Lung (tissue), 4 donors: Measurements from ENCODE around the gene USP17L27. TPM values are rescaled to one million over a fixed set of nuclear protein-coding genes. Genes with fewer than 3 reads are reported as not detected.

Experiments used
- polyA plus RNA-seq, 2 donors: library from polyadenylated mRNA; stranded (reverse); fragments of 200-250 nt; gene quantifications; one replicate each; pipeline ENCODE4 v1.2.1, GENCODE V29; 2013
- total RNA-seq, 2 donors: library from RNA; depleted of rRNA in 1 of 2; stranded (reverse); fragments of >200 nt in 1 of 2; gene quantifications; one replicate each; pipeline ENCODE4 v1.2.1, GENCODE V29; 2014 to 2021
- donor health status: Bipolar disorder and iron deficiency.
- donor health status: healthy.
- donor health status: DM: yes; HTN: yes; CAD: no.

The USP17L27 gene
- total and polyA plus RNA-seq, 4 donors, result not detected

Other genes with a start within 250 kb of the USP17L27 start
- not detected for gene FAM90A26, start 173.7 kb upstream of the USP17L27 start, total RNA-seq
- gene FAM90A26, start 173.7 kb upstream of the USP17L27 start, polyA plus RNA-seq, result not detected
- gene USP17L10, start 133.5 kb upstream of the USP17L27 start, total RNA-seq, result not detected
- not detected for gene USP17L10, start 133.5 kb upstream of the USP17L27 start, polyA plus RNA-seq
- gene USP17L11, start 128.7 kb upstream of the USP17L27 start, total RNA-seq, result not detected
- gene USP17L11, start 128.7 kb upstream of the USP17L27 start, polyA plus RNA-seq, result not detected
- not detected for gene USP17L12, start 124.0 kb upstream of the USP17L27 start, total RNA-seq
- gene USP17L12, start 124.0 kb upstream of the USP17L27 start, polyA plus RNA-seq, result not detected
- gene USP17L13, start 119.3 kb upstream of the USP17L27 start, total RNA-seq, result not detected
- not detected for gene USP17L13, start 119.3 kb upstream of the USP17L27 start, polyA plus RNA-seq
- not detected for gene USP17L15, start 109.8 kb upstream of the USP17L27 start, total RNA-seq
- not detected for gene USP17L15, start 109.8 kb upstream of the USP17L27 start, polyA plus RNA-seq
- not detected for gene USP17L17, start 100.3 kb upstream of the USP17L27 start, total RNA-seq
- not detected for gene USP17L17, start 100.3 kb upstream of the USP17L27 start, polyA plus RNA-seq
- not detected for gene USP17L18, start 95.5 kb upstream of the USP17L27 start, total RNA-seq
- not detected for gene USP17L18, start 95.5 kb upstream of the USP17L27 start, polyA plus RNA-seq
- not detected for gene USP17L19, start 90.8 kb upstream of the USP17L27 start, total RNA-seq
- not detected for gene USP17L19, start 90.8 kb upstream of the USP17L27 start, polyA plus RNA-seq
- gene USP17L20, start 86.0 kb upstream of the USP17L27 start, total RNA-seq, result not detected
- gene USP17L20, start 86.0 kb upstream of the USP17L27 start, polyA plus RNA-seq, result not detected
- gene USP17L21, start 81.3 kb upstream of the USP17L27 start, total RNA-seq, result not detected
- gene USP17L21, start 81.3 kb upstream of the USP17L27 start, polyA plus RNA-seq, result not detected
- not detected for gene USP17L22, start 76.5 kb upstream of the USP17L27 start, total RNA-seq
- not detected for gene USP17L22, start 76.5 kb upstream of the USP17L27 start, polyA plus RNA-seq
- not detected for gene USP17L24, start 19.0 kb upstream of the USP17L27 start, total RNA-seq
- gene USP17L24, start 19.0 kb upstream of the USP17L27 start, polyA plus RNA-seq, result not detected
- gene USP17L25, start 14.2 kb upstream of the USP17L27 start, total RNA-seq, result not detected
- not detected for gene USP17L25, start 14.2 kb upstream of the USP17L27 start, polyA plus RNA-seq
- gene USP17L26, start 9.5 kb upstream of the USP17L27 start, total RNA-seq, result not detected
- gene USP17L26, start 9.5 kb upstream of the USP17L27 start, polyA plus RNA-seq, result not detected
- gene USP17L5, start 4.7 kb upstream of the USP17L27 start, total RNA-seq, result not detected
- gene USP17L5, start 4.7 kb upstream of the USP17L27 start, polyA plus RNA-seq, result not detected
- not detected for gene USP17L28, start 4.7 kb downstream of the USP17L27 start, total RNA-seq
- not detected for gene USP17L28, start 4.7 kb downstream of the USP17L27 start, polyA plus RNA-seq
- gene USP17L29, start 9.5 kb downstream of the USP17L27 start, total RNA-seq, result not detected
- gene USP17L29, start 9.5 kb downstream of the USP17L27 start, polyA plus RNA-seq, result not detected
- gene USP17L30, start 19.0 kb downstream of the USP17L27 start, total RNA-seq, result not detected
- gene USP17L30, start 19.0 kb downstream of the USP17L27 start, polyA plus RNA-seq, result not detected
- not detected for gene DEFB131A, start 100.3 kb downstream of the USP17L27 start, total RNA-seq
- gene DEFB131A, start 100.3 kb downstream of the USP17L27 start, polyA plus RNA-seq, result not detected